Liver (tissue), 9 donors: ENCODE measurements around the gene KRT77. TPM values are rescaled to one million over a fixed set of nuclear protein-coding genes. Genes with fewer than 3 reads are reported as not detected.

Experiments used
- DNase-seq: peaks from one replicate; pipeline ENCODE4 v3.0.0-alpha.2; 2017; ENCODE audit warnings: low spot score
- H3K27ac ChIP-seq, 2 donors: one replicate each; pipeline ENCODE4 v1.7.0; 2013; ENCODE audit warnings: inconsistent platforms in 2 of 2, low read length in 2 of 2, control low read depth in 1 of 2, low read depth in 1 of 2, mild to moderate bottlenecking in 1 of 2
- H3K27me3 ChIP-seq, 4 donors: one replicate each; pipeline versions ENCODE4 v1.6.1 to v1.7.0; 2013; ENCODE audit warnings: low read length in 3 of 4, inconsistent platforms in 1 of 4, mild to moderate bottlenecking in 1 of 4, moderate library complexity in 1 of 4; ENCODE audit not compliant: control insufficient read depth in 4 of 4, insufficient read depth in 4 of 4
- H3K36me3 ChIP-seq, 4 donors: one replicate each; pipeline versions ENCODE4 v1.6.1 to v1.7.0; 2013; ENCODE audit warnings: low read length in 3 of 4, mild to moderate bottlenecking in 3 of 4, low read depth in 1 of 4, moderate library complexity in 1 of 4; ENCODE audit not compliant: control insufficient read depth in 4 of 4, insufficient read depth in 3 of 4
- H3K4me1 ChIP-seq, 4 donors: one replicate each; pipeline versions ENCODE4 v1.6.1 to v1.7.0; 2013; ENCODE audit warnings: low read length in 3 of 4, mild to moderate bottlenecking in 3 of 4, moderate library complexity in 1 of 4; ENCODE audit not compliant: control insufficient read depth in 4 of 4, insufficient read depth in 4 of 4
- H3K4me3 ChIP-seq, 3 donors: one replicate each; pipeline versions ENCODE4 v1.6.1 to v1.7.0; 2013; ENCODE audit warnings: low read length in 3 of 3, control low read depth in 1 of 3, low read depth in 1 of 3, mild to moderate bottlenecking in 1 of 3
- H3K9ac ChIP-seq, 2 donors: one replicate each; pipeline ENCODE4 v1.7.0; 2013; ENCODE audit warnings: low read length in 2 of 2, mild to moderate bottlenecking in 2 of 2, moderate library complexity in 2 of 2, control low read depth in 1 of 2, low read depth in 1 of 2
- H3K9me3 ChIP-seq, 4 donors: one replicate each; pipeline versions ENCODE4 v1.6.1 to v1.7.0; 2013; ENCODE audit warnings: low read length in 3 of 4; ENCODE audit not compliant: control insufficient read depth in 4 of 4
- EGR1 ChIP-seq, 2 donors: IDR thresholded peaks; 2 replicates each; pipeline ENCODE4 v1.6.1; 2016 to 2018; ENCODE audit warnings: antibody characterized with exemption in 2 of 2, low read depth in 2 of 2
- FOXA1 ChIP-seq: IDR thresholded peaks from 2 replicates; pipeline ENCODE4 v1.6.1; 2016; ENCODE audit warnings: antibody characterized with exemption
- FOXA2 ChIP-seq: IDR thresholded peaks from 2 replicates; pipeline ENCODE4 v1.6.1; 2016; ENCODE audit warnings: antibody characterized with exemption
- GABPA ChIP-seq, 2 donors: IDR thresholded peaks in 1 of 2; conservative IDR thresholded peaks in 1 of 2; 2 replicates each; pipeline ENCODE4 v1.6.1; 2016; ENCODE audit warnings: antibody characterized with exemption in 2 of 2, mild to moderate bottlenecking in 1 of 2, moderate library complexity in 1 of 2
- HNF4A ChIP-seq, 2 donors: conservative IDR thresholded peaks; 2 replicates each; pipeline ENCODE4 v1.6.1; 2016; ENCODE audit warnings: antibody characterized with exemption in 2 of 2, mild to moderate bottlenecking in 2 of 2
- HNF4G ChIP-seq: IDR thresholded peaks from 2 replicates; pipeline ENCODE4 v1.6.1; 2016; ENCODE audit warnings: antibody characterized with exemption
- JUND ChIP-seq, 2 donors: IDR thresholded peaks; 2 replicates each; pipeline ENCODE4 v1.6.1; 2016; ENCODE audit warnings: antibody characterized with exemption in 2 of 2
- NR2F2 ChIP-seq: IDR thresholded peaks from 2 replicates; pipeline ENCODE4 v1.6.1; 2016; ENCODE audit warnings: antibody characterized with exemption
- RAD21 ChIP-seq, 2 donors: IDR thresholded peaks; 2 replicates each; pipeline ENCODE4 v1.6.1; 2016; ENCODE audit warnings: antibody characterized with exemption in 2 of 2, mild to moderate bottlenecking in 2 of 2
- RXRA ChIP-seq, 2 donors: IDR thresholded peaks; 2 replicates each; pipeline ENCODE4 v1.6.1; 2017 to 2018; ENCODE audit warnings: antibody characterized with exemption in 2 of 2, mild to moderate bottlenecking in 1 of 2
- SP1 ChIP-seq: IDR thresholded peaks from 2 replicates; pipeline ENCODE4 v1.6.1; 2018; ENCODE audit warnings: antibody characterized with exemption, mild to moderate bottlenecking
- TAF1 ChIP-seq: conservative IDR thresholded peaks from 2 replicates; pipeline ENCODE4 v1.6.1; 2016; ENCODE audit warnings: antibody characterized with exemption, mild to moderate bottlenecking
- YY1 ChIP-seq: IDR thresholded peaks from 2 replicates; pipeline ENCODE4 v1.6.1; 2016; ENCODE audit warnings: antibody characterized with exemption, mild to moderate bottlenecking
- WGBS: extraction: QIAGEN DNeasy Blood & Tissue Kit; methylation state at CpG from one replicate; pipeline ENCODE4 v1.1.7; 2013; 5-methylcytosine and 5-hydroxymethylcytosine counted together
- polyA plus RNA-seq, 2 donors: library from polyadenylated mRNA; stranded (reverse) in 1 of 2; unstranded in 1 of 2; fragments of 200-250 nt in 1 of 2; fragments of >200 nt in 1 of 2; fragmentation: Nextera tagmentation in 1 of 2; extraction: Ambion mirVana in 1 of 2; gene quantifications; one replicate each; pipeline versions ENCODE4 v1.2.1 to v1.2.3, GENCODE V29; 2013 to 2015
- total RNA-seq, 2 donors: library from RNA; depleted of rRNA; stranded (reverse); fragments of >200 nt; gene quantifications; one replicate each; pipeline ENCODE4 v1.2.3, GENCODE V29; 2014
- TF ChIP-seq, protein P1 (sequence below): IDR thresholded peaks from 2 replicates; pipeline ENCODE4 v1.6.1; 2016; ENCODE audit warnings: antibody characterized with exemption
- TF ChIP-seq, protein P2 (sequence below): fragments of 150-350 bp; IDR thresholded peaks from 2 replicates; pipeline ENCODE4 v1.5.1; 2017; ENCODE audit warnings: improper control_type of control experiment, low read depth, low read length; ENCODE audit not compliant: missing input control
- TF ChIP-seq, protein P3 (sequence below): IDR thresholded peaks from 2 replicates; pipeline ENCODE4 v1.6.1; 2016; ENCODE audit warnings: antibody characterized with exemption
- TF ChIP-seq, protein P4 (sequence below): IDR thresholded peaks from 2 replicates; pipeline ENCODE4 v1.6.1; 2016; ENCODE audit warnings: antibody characterized with exemption
- TF ChIP-seq, protein P5 (sequence below): IDR thresholded peaks from 2 replicates; pipeline ENCODE4 v1.6.1; 2016; ENCODE audit warnings: antibody characterized with exemption, mild to moderate bottlenecking
- donor health status: healthy.
- donor health status: healthy.
- donor health status: healthy.
- donor health status: healthy.
- donor health status: healthy.

The KRT77 gene
- total and polyA plus RNA-seq, 4 donors = not detected

DNA sequence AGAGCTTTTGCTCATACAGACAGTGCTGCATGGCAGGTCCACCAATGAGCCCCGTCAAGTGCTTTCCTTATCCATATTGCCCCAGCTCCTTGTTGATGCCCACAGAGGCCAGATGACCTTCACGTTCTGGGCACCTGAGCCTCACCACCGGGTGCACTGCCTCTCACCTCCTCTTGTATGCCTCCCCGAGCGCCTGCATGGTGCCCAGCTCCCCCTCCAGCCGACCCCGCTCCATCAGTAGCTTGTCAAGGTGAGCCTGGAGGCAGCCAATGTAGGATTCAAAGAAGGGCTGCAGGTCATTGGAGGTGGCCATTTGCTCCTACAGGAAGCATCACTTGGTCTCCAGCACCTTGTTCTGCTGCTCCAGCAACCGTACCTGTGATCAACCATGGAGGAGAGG lies 31.8 kb upstream of the KRT77 start:
- Histone ChIP-seq H3K9me3 (no peaks in the 10 kb centered on the region), H3K27me3 (peaks cover 0 to 3% (median 0%) of the 10 kb centered on the region in 4 donors), H3K36me3 (no peaks in the 10 kb centered on the region), H3K9ac (no peak overlapping the region), H3K4me3 (no peak overlapping the region), H3K27ac (no peak overlapping the region), H3K4me1 (no peaks in the 10 kb centered on the region)
- DNase-seq = no peak
- no peak for TF ChIP-seq TAF1
- TF ChIP-seq, protein P1, sequence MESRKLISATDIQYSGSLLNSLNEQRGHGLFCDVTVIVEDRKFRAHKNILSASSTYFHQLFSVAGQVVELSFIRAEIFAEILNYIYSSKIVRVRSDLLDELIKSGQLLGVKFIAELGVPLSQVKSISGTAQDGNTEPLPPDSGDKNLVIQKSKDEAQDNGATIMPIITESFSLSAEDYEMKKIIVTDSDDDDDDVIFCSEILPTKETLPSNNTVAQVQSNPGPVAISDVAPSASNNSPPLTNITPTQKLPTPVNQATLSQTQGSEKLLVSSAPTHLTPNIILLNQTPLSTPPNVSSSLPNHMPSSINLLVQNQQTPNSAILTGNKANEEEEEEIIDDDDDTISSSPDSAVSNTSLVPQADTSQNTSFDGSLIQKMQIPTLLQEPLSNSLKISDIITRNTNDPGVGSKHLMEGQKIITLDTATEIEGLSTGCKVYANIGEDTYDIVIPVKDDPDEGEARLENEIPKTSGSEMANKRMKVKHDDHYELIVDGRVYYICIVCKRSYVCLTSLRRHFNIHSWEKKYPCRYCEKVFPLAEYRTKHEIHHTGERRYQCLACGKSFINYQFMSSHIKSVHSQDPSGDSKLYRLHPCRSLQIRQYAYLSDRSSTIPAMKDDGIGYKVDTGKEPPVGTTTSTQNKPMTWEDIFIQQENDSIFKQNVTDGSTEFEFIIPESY = no peak
- TF ChIP-seq, protein P2, sequence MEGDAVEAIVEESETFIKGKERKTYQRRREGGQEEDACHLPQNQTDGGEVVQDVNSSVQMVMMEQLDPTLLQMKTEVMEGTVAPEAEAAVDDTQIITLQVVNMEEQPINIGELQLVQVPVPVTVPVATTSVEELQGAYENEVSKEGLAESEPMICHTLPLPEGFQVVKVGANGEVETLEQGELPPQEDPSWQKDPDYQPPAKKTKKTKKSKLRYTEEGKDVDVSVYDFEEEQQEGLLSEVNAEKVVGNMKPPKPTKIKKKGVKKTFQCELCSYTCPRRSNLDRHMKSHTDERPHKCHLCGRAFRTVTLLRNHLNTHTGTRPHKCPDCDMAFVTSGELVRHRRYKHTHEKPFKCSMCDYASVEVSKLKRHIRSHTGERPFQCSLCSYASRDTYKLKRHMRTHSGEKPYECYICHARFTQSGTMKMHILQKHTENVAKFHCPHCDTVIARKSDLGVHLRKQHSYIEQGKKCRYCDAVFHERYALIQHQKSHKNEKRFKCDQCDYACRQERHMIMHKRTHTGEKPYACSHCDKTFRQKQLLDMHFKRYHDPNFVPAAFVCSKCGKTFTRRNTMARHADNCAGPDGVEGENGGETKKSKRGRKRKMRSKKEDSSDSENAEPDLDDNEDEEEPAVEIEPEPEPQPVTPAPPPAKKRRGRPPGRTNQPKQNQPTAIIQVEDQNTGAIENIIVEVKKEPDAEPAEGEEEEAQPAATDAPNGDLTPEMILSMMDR = no peak
- no peak for TF ChIP-seq EGR1 (IDR thresholded peaks at IDR 0.05; ENCODE audit: low read depth in 2 of 2)
- TF ChIP-seq NR2F2 = no peak
- no peak for TF ChIP-seq FOXA2
- no peak for TF ChIP-seq HNF4G
- TF ChIP-seq YY1 = no peak
- TF ChIP-seq HNF4A (conservative IDR thresholded peaks at IDR 0.05) = no peak
- no peak for TF ChIP-seq GABPA (IDR thresholded peaks at IDR 0.05 in 1 of 2, conservative IDR thresholded peaks at IDR 0.05 in 1 of 2)
- no peak for TF ChIP-seq SP1
- TF ChIP-seq FOXA1 = no peak
- TF ChIP-seq RXRA (IDR thresholded peaks at IDR 0.05) = no peak
- TF ChIP-seq, protein P3, sequence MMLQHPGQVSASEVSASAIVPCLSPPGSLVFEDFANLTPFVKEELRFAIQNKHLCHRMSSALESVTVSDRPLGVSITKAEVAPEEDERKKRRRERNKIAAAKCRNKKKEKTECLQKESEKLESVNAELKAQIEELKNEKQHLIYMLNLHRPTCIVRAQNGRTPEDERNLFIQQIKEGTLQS = no peak
- no peak for TF ChIP-seq JUND (IDR thresholded peaks at IDR 0.05)
- TF ChIP-seq, protein P4, sequence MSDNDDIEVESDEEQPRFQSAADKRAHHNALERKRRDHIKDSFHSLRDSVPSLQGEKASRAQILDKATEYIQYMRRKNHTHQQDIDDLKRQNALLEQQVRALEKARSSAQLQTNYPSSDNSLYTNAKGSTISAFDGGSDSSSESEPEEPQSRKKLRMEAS = no peak
- TF ChIP-seq, protein P5, sequence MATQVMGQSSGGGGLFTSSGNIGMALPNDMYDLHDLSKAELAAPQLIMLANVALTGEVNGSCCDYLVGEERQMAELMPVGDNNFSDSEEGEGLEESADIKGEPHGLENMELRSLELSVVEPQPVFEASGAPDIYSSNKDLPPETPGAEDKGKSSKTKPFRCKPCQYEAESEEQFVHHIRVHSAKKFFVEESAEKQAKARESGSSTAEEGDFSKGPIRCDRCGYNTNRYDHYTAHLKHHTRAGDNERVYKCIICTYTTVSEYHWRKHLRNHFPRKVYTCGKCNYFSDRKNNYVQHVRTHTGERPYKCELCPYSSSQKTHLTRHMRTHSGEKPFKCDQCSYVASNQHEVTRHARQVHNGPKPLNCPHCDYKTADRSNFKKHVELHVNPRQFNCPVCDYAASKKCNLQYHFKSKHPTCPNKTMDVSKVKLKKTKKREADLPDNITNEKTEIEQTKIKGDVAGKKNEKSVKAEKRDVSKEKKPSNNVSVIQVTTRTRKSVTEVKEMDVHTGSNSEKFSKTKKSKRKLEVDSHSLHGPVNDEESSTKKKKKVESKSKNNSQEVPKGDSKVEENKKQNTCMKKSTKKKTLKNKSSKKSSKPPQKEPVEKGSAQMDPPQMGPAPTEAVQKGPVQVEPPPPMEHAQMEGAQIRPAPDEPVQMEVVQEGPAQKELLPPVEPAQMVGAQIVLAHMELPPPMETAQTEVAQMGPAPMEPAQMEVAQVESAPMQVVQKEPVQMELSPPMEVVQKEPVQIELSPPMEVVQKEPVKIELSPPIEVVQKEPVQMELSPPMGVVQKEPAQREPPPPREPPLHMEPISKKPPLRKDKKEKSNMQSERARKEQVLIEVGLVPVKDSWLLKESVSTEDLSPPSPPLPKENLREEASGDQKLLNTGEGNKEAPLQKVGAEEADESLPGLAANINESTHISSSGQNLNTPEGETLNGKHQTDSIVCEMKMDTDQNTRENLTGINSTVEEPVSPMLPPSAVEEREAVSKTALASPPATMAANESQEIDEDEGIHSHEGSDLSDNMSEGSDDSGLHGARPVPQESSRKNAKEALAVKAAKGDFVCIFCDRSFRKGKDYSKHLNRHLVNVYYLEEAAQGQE = no peak
- 77% methylated on average over 8 of the region's 8 CpGs for WGBS

DNA sequence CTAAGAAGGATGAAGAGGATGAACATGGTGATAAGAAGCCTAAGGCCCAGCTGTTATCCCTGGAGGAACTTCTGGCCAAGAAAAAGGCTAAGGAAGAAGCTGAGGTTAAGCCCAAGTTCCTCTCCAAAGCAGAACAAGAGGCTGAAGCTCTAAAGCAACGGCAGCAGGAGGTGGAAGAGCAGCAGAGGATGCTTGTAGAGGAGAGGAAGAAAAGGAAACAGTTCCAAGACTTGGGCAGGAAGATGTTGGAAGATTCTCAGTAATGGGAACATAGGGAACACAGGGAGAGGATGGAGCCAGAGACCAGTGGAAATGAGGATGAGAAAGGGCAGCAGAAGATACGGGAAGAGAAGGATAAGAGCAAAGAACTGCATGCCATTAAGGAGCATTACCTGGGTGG lies 27.5 kb upstream of the KRT77 start:
- no peak overlapping the region for H3K4me3 ChIP-seq
- H3K27me3 ChIP-seq = no peaks in the 10 kb centered on the region
- no peaks in the 10 kb centered on the region for H3K4me1 ChIP-seq
- H3K36me3 ChIP-seq = no peaks in the 10 kb centered on the region
- H3K9me3 ChIP-seq = no peaks in the 10 kb centered on the region
- no peak overlapping the region for H3K27ac ChIP-seq
- 51% methylated on average over 2 of the region's 2 CpGs for WGBS
- H3K9ac ChIP-seq = no peak overlapping the region
- no peak for DNase-seq
- TF ChIP-seq GABPA (IDR thresholded peaks at IDR 0.05 in 1 of 2, conservative IDR thresholded peaks at IDR 0.05 in 1 of 2) = no peak
- TF ChIP-seq TAF1 = no peak
- TF ChIP-seq RAD21 (IDR thresholded peaks at IDR 0.05) = no peak
- TF ChIP-seq SP1 = no peak
- no peak for TF ChIP-seq FOXA1
- no peak for TF ChIP-seq EGR1 (IDR thresholded peaks at IDR 0.05; ENCODE audit: low read depth in 2 of 2)
- TF ChIP-seq, protein P2 = no peak
- TF ChIP-seq FOXA2 = no peak
- TF ChIP-seq NR2F2 = no peak
- no peak for TF ChIP-seq JUND (IDR thresholded peaks at IDR 0.05)
- TF ChIP-seq, protein P5 = no peak
